ENCODE measurements around the gene OR4K13.

DNA sequence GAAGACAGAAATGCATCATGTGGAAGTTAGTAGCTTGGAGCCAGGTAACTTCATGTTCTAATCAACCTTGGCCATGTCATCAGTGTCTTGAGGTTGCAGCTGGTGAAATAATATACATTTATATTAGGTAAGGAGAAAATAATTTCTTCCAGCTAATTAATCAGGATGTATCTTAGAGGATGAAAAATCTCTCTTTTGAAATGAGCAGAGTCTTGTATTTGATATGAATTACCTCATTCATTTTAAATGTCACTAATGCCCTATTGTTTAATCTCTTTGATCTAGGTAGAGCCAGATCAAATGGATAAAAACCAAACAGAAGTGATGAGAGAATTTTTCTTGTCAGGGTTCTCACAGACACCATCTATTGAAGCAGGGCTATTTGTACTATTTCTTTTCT lies 34.0 kb downstream of the OR4K13 start, which contains the start of gene OR4Q2:
- TF ChIP-seq POLR2AphosphoS5 (IDR thresholded peaks at IDR 0.05) (no peak), POLR2A (IDR thresholded peaks at IDR 0.05) (no peak)
- TF ChIP-seq, protein P1, sequence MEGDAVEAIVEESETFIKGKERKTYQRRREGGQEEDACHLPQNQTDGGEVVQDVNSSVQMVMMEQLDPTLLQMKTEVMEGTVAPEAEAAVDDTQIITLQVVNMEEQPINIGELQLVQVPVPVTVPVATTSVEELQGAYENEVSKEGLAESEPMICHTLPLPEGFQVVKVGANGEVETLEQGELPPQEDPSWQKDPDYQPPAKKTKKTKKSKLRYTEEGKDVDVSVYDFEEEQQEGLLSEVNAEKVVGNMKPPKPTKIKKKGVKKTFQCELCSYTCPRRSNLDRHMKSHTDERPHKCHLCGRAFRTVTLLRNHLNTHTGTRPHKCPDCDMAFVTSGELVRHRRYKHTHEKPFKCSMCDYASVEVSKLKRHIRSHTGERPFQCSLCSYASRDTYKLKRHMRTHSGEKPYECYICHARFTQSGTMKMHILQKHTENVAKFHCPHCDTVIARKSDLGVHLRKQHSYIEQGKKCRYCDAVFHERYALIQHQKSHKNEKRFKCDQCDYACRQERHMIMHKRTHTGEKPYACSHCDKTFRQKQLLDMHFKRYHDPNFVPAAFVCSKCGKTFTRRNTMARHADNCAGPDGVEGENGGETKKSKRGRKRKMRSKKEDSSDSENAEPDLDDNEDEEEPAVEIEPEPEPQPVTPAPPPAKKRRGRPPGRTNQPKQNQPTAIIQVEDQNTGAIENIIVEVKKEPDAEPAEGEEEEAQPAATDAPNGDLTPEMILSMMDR (IDR thresholded peaks at IDR 0.05 in 8 of 11, conservative IDR thresholded peaks at IDR 0.05 in 3 of 11), result no peak
